ENCODE results near the gene TAX1BP1.

TAX1BP1 gene

DNA sequence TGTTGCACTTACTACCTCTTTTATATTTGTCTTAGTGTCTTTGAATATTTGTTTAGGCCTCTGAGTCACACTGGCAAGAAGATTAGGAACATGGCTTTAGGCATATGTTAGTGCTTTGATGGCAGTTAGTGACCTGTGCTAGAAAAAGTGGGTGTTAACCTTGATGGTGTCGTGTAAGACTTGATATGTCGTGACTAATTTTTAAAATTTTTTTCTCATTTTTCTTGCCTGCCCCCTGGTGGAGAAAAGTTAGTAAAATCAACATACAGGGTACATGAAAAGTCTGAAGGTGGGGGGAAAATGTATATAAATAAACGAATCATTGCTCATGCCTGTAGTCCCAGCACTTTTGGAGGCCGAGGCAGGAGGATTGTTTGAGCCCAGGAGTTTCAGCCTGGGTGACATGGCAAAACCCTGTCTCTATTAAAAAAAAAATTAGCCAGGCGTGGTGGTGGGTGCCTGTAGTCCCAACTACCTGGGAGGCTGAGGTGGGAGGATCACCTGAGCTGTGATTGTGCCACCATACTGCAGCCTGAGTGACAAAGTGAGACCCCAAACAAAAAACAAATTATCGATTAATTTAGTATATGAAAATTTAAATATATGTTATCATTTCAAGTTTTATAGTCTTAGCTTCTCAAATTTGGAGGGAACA, 44.6 kb downstream of the TAX1BP1 start:
- Mint-ChIP-seq H3K4me3 (no peak overlapping the region), H3K4me1 (peaks cover 6% of the 10 kb centered on the region), H3K36me3 (peaks cover 34% of the 10 kb centered on the region), H3K27ac (no peak overlapping the region), H3K27me3 (no peaks in the 10 kb centered on the region), H3K9me3 (no peaks in the 10 kb centered on the region)
- ATAC-seq = no peak

DNA sequence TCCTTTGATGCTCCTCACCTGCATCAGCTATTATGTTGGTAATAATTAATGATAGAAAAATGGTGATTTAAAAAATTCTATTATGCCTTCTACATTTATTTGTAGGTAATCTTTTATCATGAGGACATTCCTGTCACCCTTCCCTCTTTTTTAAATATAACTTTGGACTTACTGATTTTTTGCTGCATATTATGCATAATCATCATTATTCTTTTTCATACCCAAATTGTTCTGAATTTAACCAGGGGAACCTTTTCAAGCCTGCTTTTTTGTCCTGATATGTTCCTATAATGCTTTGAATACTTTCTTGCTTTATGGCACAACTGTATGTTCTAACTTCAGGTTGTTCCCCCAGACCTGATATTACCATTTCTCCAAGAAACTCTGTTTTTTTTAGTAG, 48.5 kb downstream of the TAX1BP1 start:
- no peak for ATAC-seq
- Mint-ChIP-seq H3K4me1 (peaks cover 6% of the 10 kb centered on the region), H3K27ac (no peak overlapping the region), H3K9me3 (no peaks in the 10 kb centered on the region), H3K36me3 (peaks cover 52% of the 10 kb centered on the region), H3K4me3 (no peak overlapping the region), H3K27me3 (no peaks in the 10 kb centered on the region)

GRCh38 chr7:27793780-27794179, 53.8 kb downstream of the TAX1BP1 start:
- Mint-ChIP-seq H3K27ac (no peak overlapping the region), H3K36me3 (peaks cover 52% of the 10 kb centered on the region), H3K27me3 (no peaks in the 10 kb centered on the region), H3K9me3 (no peaks in the 10 kb centered on the region), H3K4me1 (no peaks in the 10 kb centered on the region), H3K4me3 (no peak overlapping the region)
- no peak for ATAC-seq

DNA sequence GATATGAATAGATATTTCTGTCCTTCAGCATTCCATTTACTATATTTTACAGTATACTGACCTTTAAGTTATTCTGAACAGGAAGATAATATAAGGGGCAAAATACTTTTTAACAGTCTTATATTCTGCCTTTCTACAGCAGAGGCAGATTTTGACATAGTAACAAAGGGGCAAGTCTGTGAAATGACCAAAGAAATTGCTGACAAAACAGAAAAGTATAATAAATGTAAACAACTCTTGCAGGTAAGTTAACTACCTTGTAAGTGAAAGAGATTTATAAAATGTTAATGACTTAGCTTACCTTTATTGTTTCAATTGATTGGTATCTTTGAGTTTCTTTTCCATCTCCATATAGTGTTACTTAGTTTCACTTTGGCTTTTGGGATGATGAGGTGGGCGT, 56.0 kb downstream of the TAX1BP1 start:
- Mint-ChIP-seq H3K36me3 (peaks cover 51% of the 10 kb centered on the region), H3K4me1 (no peaks in the 10 kb centered on the region), H3K27me3 (no peaks in the 10 kb centered on the region), H3K4me3 (no peak overlapping the region), H3K9me3 (no peaks in the 10 kb centered on the region), H3K27ac (no peak overlapping the region)
- ATAC-seq = no peak

GRCh38 chr7:27799212-27799611, 59.2 kb downstream of the TAX1BP1 start:
- no peaks in the 10 kb centered on the region for H3K9me3 Mint-ChIP-seq
- no peak overlapping the region for H3K27ac Mint-ChIP-seq
- no peaks in the 10 kb centered on the region for H3K27me3 Mint-ChIP-seq
- H3K4me3 Mint-ChIP-seq = no peak overlapping the region
- no peaks in the 10 kb centered on the region for H3K4me1 Mint-ChIP-seq
- no peak for ATAC-seq
- H3K36me3 Mint-ChIP-seq = peaks cover 43% of the 10 kb centered on the region

- no peak for ATAC-seq
- Mint-ChIP-seq H3K27me3 (no peaks in the 10 kb centered on the region), H3K36me3 (peaks cover 45% of the 10 kb centered on the region), H3K4me1 (no peaks in the 10 kb centered on the region), H3K4me3 (no peak overlapping the region), H3K27ac (no peak overlapping the region), H3K9me3 (no peaks in the 10 kb centered on the region)
Measured at GRCh38 chr7:27802999-27803398, 63.0 kb downstream of the TAX1BP1 start.

- no peaks in the 10 kb centered on the region for H3K27me3 Mint-ChIP-seq
- peaks cover 4% of the 10 kb centered on the region for H3K4me1 Mint-ChIP-seq
- H3K27ac Mint-ChIP-seq = no peak overlapping the region
- H3K36me3 Mint-ChIP-seq = peaks cover 42% of the 10 kb centered on the region
- ATAC-seq = no peak
- no peak overlapping the region for H3K4me3 Mint-ChIP-seq
- H3K9me3 Mint-ChIP-seq = no peaks in the 10 kb centered on the region
Measured at GRCh38 chr7:27804139-27804538, 64.2 kb downstream of the TAX1BP1 start.

- no peak overlapping the region for H3K27ac Mint-ChIP-seq
- H3K4me1 Mint-ChIP-seq = peaks cover 4% of the 10 kb centered on the region
- peaks cover 55% of the 10 kb centered on the region for H3K36me3 Mint-ChIP-seq
- H3K27me3 Mint-ChIP-seq = no peaks in the 10 kb centered on the region
- ATAC-seq = no peak
- H3K4me3 Mint-ChIP-seq = no peak overlapping the region
- no peaks in the 10 kb centered on the region for H3K9me3 Mint-ChIP-seq
Measured at GRCh38 chr7:27808626-27809025, 68.7 kb downstream of the TAX1BP1 start.

GRCh38 chr7:27810186-27810585, 70.2 kb downstream of the TAX1BP1 start:
- peaks cover 4% of the 10 kb centered on the region for H3K4me1 Mint-ChIP-seq
- no peak overlapping the region for H3K27ac Mint-ChIP-seq

DNA sequence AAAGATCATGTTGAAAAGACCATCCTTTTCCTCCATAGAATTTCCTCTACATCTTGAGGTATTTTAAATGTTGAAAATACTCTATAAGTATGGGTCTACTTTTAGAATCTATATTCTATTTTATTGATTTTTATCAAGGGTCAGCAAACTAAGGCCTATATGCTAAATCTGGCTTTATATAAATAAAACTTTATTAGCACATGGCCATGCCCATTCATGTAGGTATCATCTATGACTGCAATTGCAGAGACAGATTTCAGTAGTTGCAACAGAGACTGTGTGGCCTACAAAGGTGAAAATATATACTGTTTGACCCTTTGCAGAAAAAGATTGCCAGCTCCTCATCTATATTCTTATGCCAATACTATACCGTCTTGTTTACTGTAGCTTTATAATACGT, 72.7 kb downstream of the TAX1BP1 start:
- ATAC-seq = no peak
- no peaks in the 10 kb centered on the region for H3K9me3 Mint-ChIP-seq
- H3K4me1 Mint-ChIP-seq = peaks cover 4% of the 10 kb centered on the region
- peaks cover 60% of the 10 kb centered on the region for H3K36me3 Mint-ChIP-seq
- no peaks in the 10 kb centered on the region for H3K27me3 Mint-ChIP-seq
- no peak overlapping the region for H3K27ac Mint-ChIP-seq
- no peak overlapping the region for H3K4me3 Mint-ChIP-seq

More at GRCh38 chr7:27810186-27810585, 70.2 kb downstream of the TAX1BP1 start:
- Mint-ChIP-seq H3K9me3 (no peaks in the 10 kb centered on the region), H3K36me3 (peaks cover 59% of the 10 kb centered on the region), H3K27me3 (no peaks in the 10 kb centered on the region), H3K4me3 (no peak overlapping the region)
- ATAC-seq = no peak

DNA sequence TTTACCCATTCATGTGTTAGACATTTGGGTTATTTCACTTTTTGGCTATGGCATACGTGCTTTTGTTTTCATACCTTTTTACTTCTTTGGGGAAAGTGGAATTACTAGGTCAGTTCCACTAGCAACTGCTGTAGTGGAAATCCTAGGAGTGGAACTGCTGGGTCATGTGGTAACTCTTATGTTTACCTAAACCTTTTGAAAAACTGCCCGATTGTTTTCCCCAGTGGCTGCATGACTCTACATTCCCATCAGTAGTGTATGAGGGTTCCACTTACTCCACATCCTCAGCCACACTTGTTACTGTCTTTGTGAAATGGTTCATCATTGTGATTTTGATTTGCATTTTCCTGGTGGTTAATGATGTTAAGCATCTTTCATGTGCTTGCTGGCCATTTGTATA, 82.3 kb downstream of the TAX1BP1 start:
- H3K9me3 Mint-ChIP-seq = no peaks in the 10 kb centered on the region
- no peak overlapping the region for H3K27ac Mint-ChIP-seq
- H3K4me1 Mint-ChIP-seq = no peaks in the 10 kb centered on the region
- no peak overlapping the region for H3K4me3 Mint-ChIP-seq
- ATAC-seq = no peak
- H3K27me3 Mint-ChIP-seq = no peaks in the 10 kb centered on the region
- peaks cover 31% of the 10 kb centered on the region for H3K36me3 Mint-ChIP-seq

- no peak overlapping the region for H3K27ac Mint-ChIP-seq
Measured at GRCh38 chr7:27825891-27826290, 85.9 kb downstream of the TAX1BP1 start.

DNA sequence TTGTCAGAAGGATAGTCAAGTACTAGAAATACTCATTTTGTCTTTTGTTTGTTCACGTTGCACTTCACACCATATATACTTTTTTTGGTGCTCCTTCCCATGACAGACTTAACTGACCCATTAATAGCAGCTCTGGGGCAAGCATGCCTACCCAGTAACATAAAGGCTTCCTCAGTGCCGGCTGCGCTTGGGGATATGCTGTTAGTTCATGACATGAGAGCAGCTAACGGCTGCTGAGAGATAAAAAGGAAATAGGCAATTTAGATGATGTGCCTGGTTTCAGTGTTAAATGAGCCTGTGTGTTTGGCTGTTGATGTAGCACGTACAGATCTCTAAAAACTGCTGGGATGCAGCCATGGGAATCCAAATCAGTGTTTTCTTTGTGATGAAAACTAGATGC, 86.4 kb downstream of the TAX1BP1 start:
- no peak for ATAC-seq
- Mint-ChIP-seq H3K4me1 (no peaks in the 10 kb centered on the region), H3K27ac (no peak overlapping the region), H3K4me3 (no peak overlapping the region), H3K9me3 (no peaks in the 10 kb centered on the region), H3K36me3 (peaks cover 13% of the 10 kb centered on the region), H3K27me3 (no peaks in the 10 kb centered on the region)

More at GRCh38 chr7:27825891-27826290, 85.9 kb downstream of the TAX1BP1 start:
- Mint-ChIP-seq H3K36me3 (peaks cover 13% of the 10 kb centered on the region), H3K4me3 (no peak overlapping the region), H3K4me1 (no peaks in the 10 kb centered on the region), H3K27me3 (no peaks in the 10 kb centered on the region), H3K9me3 (no peaks in the 10 kb centered on the region)
- ATAC-seq = no peak

DNA sequence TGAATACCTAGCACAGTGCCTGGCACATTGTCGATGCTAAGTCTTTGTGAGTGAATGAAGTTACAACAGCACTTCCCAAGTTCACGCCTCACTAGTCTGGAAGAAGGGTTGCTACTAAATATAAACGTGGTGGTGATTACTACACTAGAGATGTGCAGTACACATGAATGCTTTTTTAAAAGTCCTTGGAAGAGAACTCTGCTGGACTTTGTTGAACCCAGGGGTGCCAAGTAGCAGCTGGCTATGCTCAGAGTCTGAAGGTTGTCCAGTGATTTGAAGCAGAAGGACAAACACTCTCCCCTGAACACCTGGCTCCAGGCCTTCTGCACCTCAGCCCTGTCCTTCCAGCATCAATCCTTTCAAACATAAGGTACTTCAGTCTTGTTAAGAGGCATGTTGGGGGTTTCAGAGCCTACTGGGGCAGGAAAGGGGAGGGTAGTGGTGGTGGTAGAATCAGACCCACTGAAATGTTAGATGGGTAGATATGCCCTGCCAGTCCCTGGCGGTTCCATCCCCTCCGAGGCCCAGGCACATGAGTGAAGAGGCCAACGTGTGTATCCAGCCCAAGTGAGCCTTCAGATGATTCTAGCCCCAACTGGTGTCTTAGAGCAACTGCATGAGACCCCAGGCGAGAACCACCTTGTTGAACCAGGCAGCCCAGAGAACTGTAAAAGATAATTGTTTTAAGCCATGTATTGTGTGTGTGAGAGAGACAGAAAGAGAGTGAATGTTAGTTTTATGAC, 94.4 kb downstream of the TAX1BP1 start:
- H3K27ac Mint-ChIP-seq = peak overlapping the region; percentile 7
- no peak overlapping the region for H3K4me3 Mint-ChIP-seq
- no peaks in the 10 kb centered on the region for H3K27me3 Mint-ChIP-seq
- peaks cover 48% of the 10 kb centered on the region for H3K36me3 Mint-ChIP-seq
- peak; percentile 41 for ATAC-seq
- no peaks in the 10 kb centered on the region for H3K9me3 Mint-ChIP-seq
- peaks cover 5% of the 10 kb centered on the region for H3K4me1 Mint-ChIP-seq

DNA sequence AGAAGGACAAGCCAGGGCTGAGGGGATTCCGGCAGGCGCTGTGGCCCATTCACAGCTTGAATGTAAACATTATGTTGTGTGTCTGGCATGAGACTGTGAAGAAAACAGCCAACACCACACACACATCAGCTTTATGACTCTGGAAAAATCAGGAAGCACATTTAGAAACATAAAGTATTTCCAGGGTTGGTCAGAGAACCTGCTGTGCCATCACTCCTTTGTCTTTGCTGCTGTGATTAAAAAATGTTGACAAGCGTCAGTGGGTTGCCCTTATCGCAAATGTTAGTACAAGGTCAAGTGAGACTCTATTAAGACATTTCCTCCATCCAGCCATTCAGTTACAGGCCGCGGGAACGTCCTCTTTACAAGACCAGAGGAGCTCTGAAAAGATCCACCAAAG, 95.4 kb downstream of the TAX1BP1 start:
- H3K36me3 Mint-ChIP-seq = peaks cover 53% of the 10 kb centered on the region
- H3K9me3 Mint-ChIP-seq = no peaks in the 10 kb centered on the region
- H3K27me3 Mint-ChIP-seq = no peaks in the 10 kb centered on the region
- H3K27ac Mint-ChIP-seq = no peak overlapping the region
- H3K4me3 Mint-ChIP-seq = no peak overlapping the region
- ATAC-seq = no peak
- peaks cover 9% of the 10 kb centered on the region for H3K4me1 Mint-ChIP-seq

DNA sequence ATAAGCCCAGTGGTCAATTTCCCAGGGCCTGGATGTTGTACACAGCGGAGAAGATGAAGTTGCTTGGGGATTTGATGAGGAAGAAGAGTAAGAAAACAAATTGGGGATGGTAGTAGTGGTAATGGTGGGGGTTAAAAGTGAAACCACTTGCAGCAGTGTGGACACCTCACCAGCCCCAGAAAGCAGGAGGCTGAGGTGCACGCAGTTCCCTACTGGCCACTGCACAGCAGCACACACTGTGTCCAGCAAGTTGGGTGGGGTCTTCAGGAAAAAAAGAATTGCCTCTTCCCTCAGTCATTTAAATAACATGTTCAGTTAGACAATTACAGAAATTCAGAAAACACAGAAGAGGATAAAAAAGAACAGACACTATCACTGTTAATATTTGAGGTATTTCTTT, 96.6 kb downstream of the TAX1BP1 start:
- Mint-ChIP-seq H3K9me3 (no peaks in the 10 kb centered on the region), H3K4me1 (peaks cover 12% of the 10 kb centered on the region), H3K27me3 (no peaks in the 10 kb centered on the region), H3K36me3 (peaks cover 60% of the 10 kb centered on the region), H3K4me3 (no peak overlapping the region), H3K27ac (peak overlapping the region; percentile 2)
- no peak for ATAC-seq
